Karpas-422 (cell line): ENCODE data around the gene SPATA12. TPM values are rescaled to one million over a fixed set of nuclear protein-coding genes. Genes with fewer than 3 reads are reported as not detected.

Source experiments
- DNase-seq: peaks from one replicate; pipeline ENCODE4 v3.0.0-alpha.2; 2015
- H2AFZ ChIP-seq: fragments of 200-600 bp; sonication (generic); 2 replicates; pipeline ENCODE4 v1.6.1; 2014; ENCODE audit warnings: antibody characterized with exemption, low read length, mixed read lengths
- H3K27ac ChIP-seq: fragments of 200-600 bp; sonication (generic); 2 replicates; pipeline ENCODE4 v1.5.1; 2014; ENCODE audit warnings: mild to moderate bottlenecking, low read length, moderate library complexity
- H3K27me3 ChIP-seq: fragments of 200-600 bp; sonication (generic); 2 replicates; pipeline ENCODE4 v1.6.1; 2014; ENCODE audit warnings: low read length, mixed read lengths
- H3K36me3 ChIP-seq: fragments of 200-600 bp; sonication (generic); 2 replicates; pipeline ENCODE4 v1.6.1; 2014; ENCODE audit warnings: low read length, mixed read lengths; ENCODE audit not compliant: insufficient read depth
- H3K4me1 ChIP-seq: fragments of 200-600 bp; sonication (generic); 2 replicates; pipeline ENCODE4 v1.6.1; 2014; ENCODE audit warnings: mild to moderate bottlenecking, low read length, mixed read lengths
- H3K4me2 ChIP-seq: fragments of 200-600 bp; sonication (generic); 2 replicates; pipeline ENCODE4 v1.6.1; 2014; ENCODE audit warnings: low read length, low read depth, mild to moderate bottlenecking; ENCODE audit not compliant: poor library complexity, severe bottlenecking
- H3K4me3 ChIP-seq: fragments of 200-600 bp; sonication (generic); 2 replicates; pipeline ENCODE4 v1.5.1; 2014; ENCODE audit warnings: mild to moderate bottlenecking, antibody characterized with exemption, low read length, mixed read lengths
- H3K79me2 ChIP-seq: fragments of 200-600 bp; sonication (generic); 2 replicates; pipeline ENCODE4 v1.6.1; 2014; ENCODE audit warnings: mild to moderate bottlenecking, low read length, mixed read lengths
- H3K9ac ChIP-seq: fragments of 200-600 bp; sonication (generic); 2 replicates; pipeline ENCODE4 v1.6.0; 2014; ENCODE audit warnings: low read length
- H3K9me2 ChIP-seq: fragments of 200-600 bp; sonication (generic), shearing (Covaris generic); replicated peaks from 2 replicates; pipeline ENCODE4 v1.6.0; 2014; ENCODE audit warnings: mild to moderate bottlenecking, low read length, moderate library complexity; ENCODE audit not compliant: insufficient read depth
- H3K9me3 ChIP-seq: fragments of 300-700, 200-600 bp; sonication (generic); 2 replicates; pipeline ENCODE4 v1.6.1; 2014; ENCODE audit warnings: low read length, mixed read lengths
- H4K20me1 ChIP-seq: fragments of 200-600 bp; sonication (generic); 2 replicates; pipeline ENCODE4 v1.6.1; 2014; ENCODE audit warnings: mild to moderate bottlenecking, antibody characterized with exemption, low read length, low read depth; ENCODE audit not compliant: insufficient read depth
- total RNA-seq: library from RNA; depleted of rRNA; stranded (reverse); fragments of >200 nt; shearing (Covaris generic); gene quantifications from 2 replicates; pipeline ENCODE4 v1.2.3, GENCODE V29; 2014; ENCODE audit warnings: low replicate concordance

Gene SPATA12
- total RNA-seq, 1 experiment from 2014 or later: 3.9 TPM

- Histone ChIP-seq H4K20me1 (no peaks in the 10 kb centered on the region), H3K27me3 (no peaks in the 10 kb centered on the region), H3K36me3 (no peaks in the 10 kb centered on the region), H3K27ac (no peak overlapping the region), H3K9me2 (no peaks in the 10 kb centered on the region), H2AFZ (no peak overlapping the region), H3K9ac (no peak overlapping the region), H3K4me2 (no peak overlapping the region), H3K79me2 (no peaks in the 10 kb centered on the region), H3K4me3 (no peak overlapping the region), H3K4me1 (peaks cover 29% of the 10 kb centered on the region), H3K9me3 (no peaks in the 10 kb centered on the region)
- DNase-seq: no peak
Observed at GRCh38 chr3:57059411-57059810, 1.1 kb upstream of the SPATA12 start.

DNA sequence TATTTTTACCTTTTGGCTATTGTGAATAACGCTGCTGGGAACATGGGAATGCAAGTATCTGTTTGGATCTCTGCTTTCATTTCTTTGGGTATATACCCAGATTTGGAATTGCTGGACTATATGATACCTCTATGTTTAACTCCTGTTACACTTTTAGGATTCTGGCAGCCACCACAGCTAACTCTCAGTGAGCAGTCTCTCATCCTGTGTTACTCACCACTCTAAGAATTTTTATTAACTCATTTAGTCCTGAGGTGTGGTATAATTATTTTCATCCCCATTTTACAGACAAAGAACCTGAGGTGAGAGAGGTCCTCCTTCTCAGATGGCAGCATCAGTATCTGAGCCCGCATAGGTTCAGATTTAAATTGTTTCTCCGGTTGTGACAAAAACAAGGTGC, 1.1 kb downstream of the SPATA12 start:
- H3K36me3 ChIP-seq: no peaks in the 10 kb centered on the region
- no peaks in the 10 kb centered on the region for H3K9me3 ChIP-seq
- no peak overlapping the region for H3K27ac ChIP-seq
- DNase-seq: no peak
- no peaks in the 10 kb centered on the region for H3K27me3 ChIP-seq
- H2AFZ ChIP-seq: no peak overlapping the region
- H3K9me2 ChIP-seq: no peaks in the 10 kb centered on the region
- H3K4me1 ChIP-seq: peaks cover 44% of the 10 kb centered on the region
- H3K9ac ChIP-seq: no peak overlapping the region
- H4K20me1 ChIP-seq: no peaks in the 10 kb centered on the region
- no peak overlapping the region for H3K4me2 ChIP-seq
- no peak overlapping the region for H3K4me3 ChIP-seq
- no peaks in the 10 kb centered on the region for H3K79me2 ChIP-seq

DNA sequence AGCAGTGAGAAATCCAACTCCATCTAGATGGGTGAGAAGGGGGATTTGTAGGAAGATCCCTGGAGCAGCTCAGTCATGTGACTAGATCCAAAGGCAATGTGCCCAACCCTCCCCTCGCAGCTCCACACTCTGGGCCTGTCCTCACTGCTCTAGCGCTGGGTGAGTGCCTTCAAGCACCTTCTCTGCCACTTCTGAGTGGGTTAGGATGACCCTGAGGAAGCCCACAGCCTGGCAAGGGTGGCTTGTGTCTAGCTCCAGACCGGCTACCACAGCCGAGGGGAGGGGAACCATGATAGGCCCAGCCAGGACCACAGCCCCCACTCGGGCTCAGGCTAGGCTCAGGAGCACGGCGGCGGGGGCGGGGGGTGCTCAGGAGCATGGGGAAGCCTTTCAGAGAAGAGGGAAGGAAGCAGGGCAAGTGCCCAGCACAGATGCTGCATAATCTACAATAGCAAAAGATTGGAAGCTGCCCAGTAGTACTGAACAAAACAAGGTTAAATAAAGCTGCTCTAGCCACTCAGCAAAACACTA, 1.7 kb downstream of the SPATA12 start:
- Histone ChIP-seq H3K27ac (no peak overlapping the region), H3K4me3 (no peak overlapping the region), H3K9ac (0 out of 2 replicates have a peak overlapping the region, but pooled peaks have one; percentile 18), H3K9me3 (no peaks in the 10 kb centered on the region), H3K79me2 (no peaks in the 10 kb centered on the region), H3K9me2 (no peaks in the 10 kb centered on the region), H3K4me1 (peaks cover 44% of the 10 kb centered on the region), H3K36me3 (no peaks in the 10 kb centered on the region), H3K4me2 (no peak overlapping the region), H3K27me3 (no peaks in the 10 kb centered on the region), H4K20me1 (no peaks in the 10 kb centered on the region), H2AFZ (peak overlapping the region; percentile 39; the same call in 1 of the 2 replicates)
- DNase-seq: no peak

- Histone ChIP-seq H3K9me3 (no peaks in the 10 kb centered on the region), H3K36me3 (no peaks in the 10 kb centered on the region), H3K9ac (peak overlapping the region; percentile 19; the same call in 1 of the 2 replicates), H3K4me3 (no peak overlapping the region), H3K9me2 (no peaks in the 10 kb centered on the region), H3K79me2 (no peaks in the 10 kb centered on the region), H3K27ac (no peak overlapping the region), H4K20me1 (no peaks in the 10 kb centered on the region), H3K27me3 (no peaks in the 10 kb centered on the region), H2AFZ (no peak overlapping the region), H3K4me1 (peaks cover 51% of the 10 kb centered on the region), H3K4me2 (no peak overlapping the region)
- DNase-seq: no peak
Observed at GRCh38 chr3:57063032-57063431, 2.6 kb downstream of the SPATA12 start.

DNA sequence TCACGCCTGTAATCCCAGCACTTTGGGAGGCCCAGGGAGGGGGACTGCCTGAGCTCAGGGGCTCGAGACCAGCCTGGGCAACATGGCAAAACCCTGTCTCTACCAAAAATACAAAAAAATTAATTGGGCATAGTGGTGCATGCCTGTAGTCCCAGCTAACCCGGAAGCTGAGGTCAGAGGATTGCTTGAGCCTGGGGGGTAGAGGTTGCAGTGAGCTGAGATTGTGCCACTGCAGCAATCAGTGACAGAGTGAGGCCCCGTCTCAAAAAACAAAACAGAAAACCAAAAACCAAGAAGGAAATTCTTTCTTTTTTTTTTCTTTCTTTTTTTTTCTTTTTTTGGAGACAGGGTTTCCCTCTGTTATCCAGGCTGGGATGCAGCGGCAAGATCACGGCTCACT, 3.5 kb downstream of the SPATA12 start:
- H3K9me2 ChIP-seq: no peaks in the 10 kb centered on the region
- no peak overlapping the region for H3K4me2 ChIP-seq
- H3K27ac ChIP-seq: peak overlapping the region; percentile 28; the same call in 1 of the 2 replicates
- H3K9me3 ChIP-seq: no peaks in the 10 kb centered on the region
- H3K79me2 ChIP-seq: no peaks in the 10 kb centered on the region
- DNase-seq: no peak
- H3K9ac ChIP-seq: no peak overlapping the region
- no peak overlapping the region for H2AFZ ChIP-seq
- H3K4me1 ChIP-seq: peaks cover 58% of the 10 kb centered on the region
- no peak overlapping the region for H3K4me3 ChIP-seq
- no peaks in the 10 kb centered on the region for H3K27me3 ChIP-seq
- H3K36me3 ChIP-seq: no peaks in the 10 kb centered on the region
- no peaks in the 10 kb centered on the region for H4K20me1 ChIP-seq

DNA sequence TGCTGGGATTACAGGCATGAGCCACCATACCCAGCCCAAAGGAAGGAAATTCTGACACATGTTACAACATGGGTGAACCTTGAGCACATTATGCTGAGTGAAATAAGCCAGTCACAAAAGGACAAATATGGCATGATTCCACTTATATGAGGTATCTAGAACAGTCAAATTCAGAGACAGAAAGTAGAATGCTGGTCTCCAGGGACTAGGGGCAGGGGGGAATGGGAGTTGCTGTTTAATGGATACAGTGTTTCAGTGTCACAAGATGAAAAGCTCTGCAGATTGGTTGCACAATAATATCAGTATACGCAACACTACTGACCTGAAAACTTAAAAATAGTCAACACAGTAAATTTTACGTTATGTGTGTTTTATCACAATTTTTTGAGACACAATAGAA, 4.1 kb downstream of the SPATA12 start:
- no peaks in the 10 kb centered on the region for H3K9me3 ChIP-seq
- H3K4me2 ChIP-seq: no peak overlapping the region
- no peaks in the 10 kb centered on the region for H4K20me1 ChIP-seq
- no peaks in the 10 kb centered on the region for H3K36me3 ChIP-seq
- H3K9ac ChIP-seq: no peak overlapping the region
- no peaks in the 10 kb centered on the region for H3K9me2 ChIP-seq
- no peak for DNase-seq
- peaks cover 64% of the 10 kb centered on the region for H3K4me1 ChIP-seq
- no peak overlapping the region for H2AFZ ChIP-seq
- no peaks in the 10 kb centered on the region for H3K27me3 ChIP-seq
- H3K27ac ChIP-seq: peak overlapping the region; percentile 28
- no peaks in the 10 kb centered on the region for H3K79me2 ChIP-seq
- no peak overlapping the region for H3K4me3 ChIP-seq

GRCh38 chr3:57065588-57065987, 5.1 kb downstream of the SPATA12 start:
- H3K79me2 ChIP-seq: no peaks in the 10 kb centered on the region
- peak overlapping the region; percentile 47 for H3K27ac ChIP-seq
- peaks cover 70% of the 10 kb centered on the region for H3K4me1 ChIP-seq
- no peaks in the 10 kb centered on the region for H3K27me3 ChIP-seq
- H3K9me3 ChIP-seq: no peaks in the 10 kb centered on the region
- no peaks in the 10 kb centered on the region for H3K9me2 ChIP-seq
- DNase-seq: no peak
- no peak overlapping the region for H2AFZ ChIP-seq
- H3K4me3 ChIP-seq: no peak overlapping the region
- no peak overlapping the region for H3K4me2 ChIP-seq
- no peak overlapping the region for H3K9ac ChIP-seq
- no peaks in the 10 kb centered on the region; the same call in 1 of the 2 replicates for H3K36me3 ChIP-seq
- H4K20me1 ChIP-seq: no peaks in the 10 kb centered on the region

- Histone ChIP-seq H4K20me1 (no peaks in the 10 kb centered on the region), H2AFZ (no peak overlapping the region), H3K4me2 (no peak overlapping the region), H3K27ac (0 out of 2 replicates have a peak overlapping the region, but pooled peaks have one; percentile 11), H3K4me1 (peaks cover 73% of the 10 kb centered on the region), H3K27me3 (no peaks in the 10 kb centered on the region), H3K9ac (no peak overlapping the region), H3K36me3 (no peaks in the 10 kb centered on the region; the same call in 1 of the 2 replicates), H3K79me2 (no peaks in the 10 kb centered on the region), H3K4me3 (no peak overlapping the region), H3K9me3 (no peaks in the 10 kb centered on the region), H3K9me2 (no peaks in the 10 kb centered on the region)
- DNase-seq: no peak
Observed at GRCh38 chr3:57066471-57066870, 6.0 kb downstream of the SPATA12 start.
